Lower leg skin (tissue), 3 donors: ENCODE measurements around the gene SULT1C4.

Experiments used
- CTCF ChIP-seq, 3 donors: fragments of 450-650 bp; IDR thresholded peaks; one replicate each; pipeline ENCODE4 v1.5.1; 2016; ENCODE audit warnings: antibody characterized with exemption in 3 of 3, mild to moderate bottlenecking in 3 of 3, moderate library complexity in 2 of 3
- POLR2A ChIP-seq, 2 donors: fragments of 450-650 bp; IDR thresholded peaks; one replicate each; pipeline ENCODE4 v1.6.1; 2016 to 2017; ENCODE audit warnings: antibody characterized with exemption in 2 of 2, mild to moderate bottlenecking in 1 of 2, moderate library complexity in 1 of 2

GRCh38 chr2:108365656-108366055, 12.1 kb upstream of the SULT1C4 start:
- TF ChIP-seq CTCF (IDR thresholded peaks at IDR 0.05) (no peak), POLR2A (IDR thresholded peaks at IDR 0.05) (no peak)
